Measurements from ENCODE around the gene PID1. TPM values are rescaled to one million over a fixed set of nuclear protein-coding genes. Genes with fewer than 3 reads are reported as not detected.

Gene PID1
- total RNA-seq, 4 donors from 2014 or later, result 15.0 to 64.4 (median 32.5) TPM

- no peaks in the 10 kb centered on the region for H3K9me3 ChIP-seq
- H3K27ac ChIP-seq, result no peak overlapping the region
- no peak for DNase-seq
- H3K27me3 ChIP-seq, result no peaks in the 10 kb centered on the region
- no peak overlapping the region for H3K4me3 ChIP-seq
- TF ChIP-seq CTCF (IDR thresholded peaks at IDR 0.05), result no peak
- no peak for TF ChIP-seq POLR2A (IDR thresholded peaks at IDR 0.05)
- no peaks in the 10 kb centered on the region for H3K4me1 ChIP-seq
- H3K36me3 ChIP-seq, result no peaks in the 10 kb centered on the region
These were observed 40.8 kb downstream of the PID1 start for GRCh38 chr2:229230256-229230655.

GRCh38 chr2:229226382-229226781, 44.7 kb downstream of the PID1 start:
- H3K4me1 ChIP-seq, result no peaks in the 10 kb centered on the region
- TF ChIP-seq POLR2A (IDR thresholded peaks at IDR 0.05), result no peak
- no peak for TF ChIP-seq CTCF (IDR thresholded peaks at IDR 0.05)
- no peaks in the 10 kb centered on the region for H3K9me3 ChIP-seq
- H3K27ac ChIP-seq, result no peak overlapping the region
- no peaks in the 10 kb centered on the region for H3K27me3 ChIP-seq
- no peaks in the 10 kb centered on the region for H3K36me3 ChIP-seq
- DNase-seq, result no peak
- no peak overlapping the region for H3K4me3 ChIP-seq

GRCh38 chr2:229223107-229223506, 48.0 kb downstream of the PID1 start:
- Histone ChIP-seq H3K27ac (no peak overlapping the region), H3K36me3 (no peaks in the 10 kb centered on the region), H3K9me3 (no peaks in the 10 kb centered on the region), H3K4me3 (no peak overlapping the region), H3K27me3 (no peaks in the 10 kb centered on the region), H3K4me1 (no peaks in the 10 kb centered on the region)
- no peak for DNase-seq
- TF ChIP-seq CTCF (IDR thresholded peaks at IDR 0.05) (no peak), POLR2A (IDR thresholded peaks at IDR 0.05) (no peak)

GRCh38 chr2:229221641-229222040, 49.4 kb downstream of the PID1 start:
- Histone ChIP-seq H3K4me1 (no peaks in the 10 kb centered on the region), H3K27me3 (no peaks in the 10 kb centered on the region), H3K4me3 (no peak overlapping the region), H3K36me3 (no peaks in the 10 kb centered on the region), H3K9me3 (no peaks in the 10 kb centered on the region), H3K27ac (no peak overlapping the region)
- no peak for DNase-seq
- TF ChIP-seq POLR2A (IDR thresholded peaks at IDR 0.05) (no peak), CTCF (IDR thresholded peaks at IDR 0.05) (no peak)

- DNase-seq, result no peak
- Histone ChIP-seq H3K27ac (no peak overlapping the region), H3K4me3 (no peak overlapping the region), H3K36me3 (no peaks in the 10 kb centered on the region), H3K9me3 (no peaks in the 10 kb centered on the region), H3K27me3 (no peaks in the 10 kb centered on the region), H3K4me1 (no peaks in the 10 kb centered on the region)
- TF ChIP-seq POLR2A (IDR thresholded peaks at IDR 0.05) (no peak), CTCF (IDR thresholded peaks at IDR 0.05) (no peak)
These were observed 50.8 kb downstream of the PID1 start for GRCh38 chr2:229220254-229220653.

- Histone ChIP-seq H3K9me3 (no peaks in the 10 kb centered on the region), H3K27me3 (no peaks in the 10 kb centered on the region), H3K27ac (no peak overlapping the region), H3K4me1 (no peaks in the 10 kb centered on the region), H3K36me3 (no peaks in the 10 kb centered on the region), H3K4me3 (no peak overlapping the region)
- DNase-seq, result no peak
- TF ChIP-seq POLR2A (IDR thresholded peaks at IDR 0.05), result no peak
- TF ChIP-seq CTCF (IDR thresholded peaks at IDR 0.05), result no peak
These were observed 52.7 kb downstream of the PID1 start for GRCh38 chr2:229218329-229218921.
